Activated CD4-positive, alpha-beta T cell treated with anti-CD3 and anti-CD28 coated beads for 4 hours (primary cell): Measurements from ENCODE around the gene GTSE1.
"Not testable (repeated sequence)": the region's sequence is repeated elsewhere in the genome, so short reads cannot be mapped to it uniquely, and the experiment has no call there.

Experiments used
- DNase-seq, 2 donors: peaks; one replicate each; pipeline ENCODE4 v3.0.0-alpha.2; 2020

The GTSE1 gene

DNA sequence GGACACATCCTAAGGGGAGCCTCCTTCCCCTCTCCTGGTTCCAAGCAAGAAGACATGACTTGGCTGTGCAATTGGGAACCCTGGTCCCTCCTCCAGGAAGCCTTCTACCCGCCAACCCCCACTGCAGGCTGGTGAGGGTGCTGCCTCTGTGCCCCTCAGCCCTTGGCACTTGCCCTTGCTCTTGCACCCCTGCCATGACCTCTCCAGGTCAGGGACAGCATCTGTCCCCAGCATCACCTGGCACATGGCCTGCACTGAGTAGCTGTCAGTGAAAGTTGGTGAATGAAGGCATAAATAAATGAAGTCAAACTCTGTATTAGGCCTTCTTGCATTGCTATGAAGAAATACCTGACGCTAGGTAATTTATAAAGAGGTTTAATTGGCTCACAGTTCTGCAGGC, 1.9 kb upstream of the GTSE1 start:
- DNase-seq: no peak

DNA sequence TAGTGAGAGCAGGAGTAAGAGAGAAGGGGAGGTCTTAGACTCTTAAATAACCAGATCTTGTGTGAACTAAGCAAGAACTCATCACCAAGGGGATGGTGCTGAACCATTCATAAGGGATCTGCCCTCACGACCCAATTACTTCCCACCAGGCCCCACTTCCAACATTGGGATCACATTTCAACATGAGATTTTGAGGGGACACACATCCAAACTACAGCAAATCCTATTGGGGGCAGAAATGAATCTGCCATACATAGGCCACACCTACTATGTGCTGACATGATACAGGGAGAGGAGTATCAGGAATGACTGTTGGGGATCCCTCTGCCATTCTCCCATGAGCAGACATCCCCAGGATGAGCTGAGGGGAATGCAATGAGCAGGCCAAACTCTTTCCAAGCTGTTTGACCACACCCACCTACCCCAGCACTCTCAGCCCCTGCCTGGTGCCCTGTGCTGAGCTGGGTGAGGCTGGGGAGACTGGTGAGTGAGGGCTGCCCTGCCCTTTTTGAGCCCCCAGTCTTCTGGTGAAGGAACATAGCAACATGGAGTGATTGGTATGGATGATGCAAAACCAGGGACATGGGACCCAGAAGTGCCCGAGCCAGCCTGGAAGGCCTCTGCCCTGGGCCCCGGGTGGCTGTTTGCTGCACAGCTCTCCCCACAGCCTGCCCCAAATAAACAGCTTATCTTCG, 1.2 kb upstream of the GTSE1 start:
- no peak for DNase-seq

DNA sequence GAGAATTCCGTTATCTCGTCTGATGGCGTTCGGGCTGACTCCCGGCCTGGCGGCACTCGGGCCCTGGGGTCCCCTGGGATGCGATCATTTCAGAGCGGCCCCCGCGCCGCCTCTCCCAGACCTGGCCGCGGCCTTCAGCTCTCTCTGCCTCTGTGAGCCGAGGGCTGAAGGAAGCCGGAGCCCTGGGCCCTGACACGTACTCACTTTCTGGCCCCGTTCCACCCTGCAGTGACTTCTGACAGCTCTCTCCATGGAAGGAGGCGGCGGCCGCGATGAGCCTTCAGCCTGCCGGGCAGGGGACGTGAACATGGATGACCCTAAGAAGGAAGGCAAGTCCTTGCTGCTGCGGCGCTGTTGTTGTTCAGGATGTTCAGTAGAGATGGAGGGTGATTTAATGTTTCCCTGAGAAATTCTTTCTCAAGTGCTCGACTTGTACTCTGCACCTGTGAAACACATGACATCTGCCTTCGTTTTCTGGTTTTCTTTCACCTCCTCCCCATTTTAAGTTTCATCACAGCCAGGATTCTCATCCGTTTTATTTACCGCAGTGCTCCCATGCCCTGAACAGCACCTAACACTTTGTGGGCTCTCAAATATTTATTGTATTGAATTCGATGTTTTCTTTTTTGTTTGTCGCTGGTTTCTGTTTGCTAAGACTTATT, 612 bp downstream of the GTSE1 start:
- no peak for DNase-seq

DNA sequence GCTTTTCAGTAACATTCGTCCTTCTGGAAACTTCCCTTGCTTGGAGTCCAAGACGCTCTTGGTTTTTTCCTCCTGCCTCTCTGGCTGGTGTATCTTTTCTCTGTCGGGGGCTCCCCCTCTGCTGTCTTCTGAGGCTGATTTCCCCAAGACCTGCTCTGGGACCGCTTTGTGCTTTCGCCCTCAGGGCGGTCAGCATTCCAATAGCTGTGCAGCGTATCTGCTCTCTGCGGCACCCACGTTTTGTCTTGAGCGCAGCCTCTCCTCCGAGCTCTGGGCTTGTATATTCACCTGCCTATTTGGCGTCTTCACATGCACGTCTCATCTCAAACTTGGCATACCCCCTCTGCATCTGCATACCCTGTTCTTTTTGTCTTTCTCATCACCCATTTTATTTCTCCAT, 2.4 kb downstream of the GTSE1 start:
- no peak for DNase-seq

DNA sequence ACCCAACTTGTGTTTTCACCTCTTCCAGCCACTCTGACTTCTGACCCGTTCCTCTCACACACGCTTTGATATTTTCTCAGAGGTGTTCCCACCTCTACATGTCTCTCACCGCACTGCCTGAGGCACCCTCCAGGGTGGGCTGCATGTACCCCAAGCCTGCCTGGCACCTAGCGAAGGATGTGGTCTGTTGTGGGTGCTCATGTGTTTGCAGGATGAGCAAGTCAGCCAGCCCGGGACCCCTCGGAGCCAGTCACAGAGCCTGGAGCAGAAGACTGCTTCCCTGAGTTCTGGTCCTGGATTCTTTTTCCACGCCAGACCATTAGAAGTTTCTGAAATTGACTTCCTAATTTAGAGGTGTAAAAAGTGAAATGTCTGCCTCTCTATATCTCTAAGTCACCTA, 3.8 kb downstream of the GTSE1 start:
- no peak for DNase-seq

DNA sequence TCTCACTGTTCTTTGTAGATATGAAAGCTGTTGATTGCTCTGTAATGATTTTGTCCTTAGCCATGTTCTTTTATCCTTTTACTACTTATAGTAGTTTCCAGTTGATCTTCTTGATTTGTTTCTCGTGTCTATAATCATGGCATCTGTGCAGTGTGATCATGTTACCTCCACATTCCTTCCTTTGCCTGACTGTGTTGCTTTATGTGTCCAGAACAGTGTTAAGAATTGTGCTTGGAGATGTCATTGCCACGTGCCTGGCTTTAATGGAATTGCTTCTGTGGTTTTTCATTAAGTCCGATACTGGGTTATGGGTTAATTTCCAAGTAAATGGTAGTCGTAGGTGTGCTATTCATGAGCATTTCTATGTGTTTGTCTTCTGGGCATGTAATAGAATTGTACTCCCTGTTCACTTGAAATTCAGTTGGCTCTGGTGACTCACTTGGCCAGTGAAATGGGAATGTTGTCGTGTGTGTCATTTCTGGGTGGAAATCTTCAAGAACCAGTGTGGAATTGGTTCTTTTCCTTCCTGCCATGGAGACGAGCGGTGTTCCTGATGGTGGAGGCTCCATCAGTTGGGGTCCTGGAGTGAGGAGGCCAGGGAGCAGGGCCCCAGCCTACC, 6.8 kb downstream of the GTSE1 start:
- no peak for DNase-seq

DNA sequence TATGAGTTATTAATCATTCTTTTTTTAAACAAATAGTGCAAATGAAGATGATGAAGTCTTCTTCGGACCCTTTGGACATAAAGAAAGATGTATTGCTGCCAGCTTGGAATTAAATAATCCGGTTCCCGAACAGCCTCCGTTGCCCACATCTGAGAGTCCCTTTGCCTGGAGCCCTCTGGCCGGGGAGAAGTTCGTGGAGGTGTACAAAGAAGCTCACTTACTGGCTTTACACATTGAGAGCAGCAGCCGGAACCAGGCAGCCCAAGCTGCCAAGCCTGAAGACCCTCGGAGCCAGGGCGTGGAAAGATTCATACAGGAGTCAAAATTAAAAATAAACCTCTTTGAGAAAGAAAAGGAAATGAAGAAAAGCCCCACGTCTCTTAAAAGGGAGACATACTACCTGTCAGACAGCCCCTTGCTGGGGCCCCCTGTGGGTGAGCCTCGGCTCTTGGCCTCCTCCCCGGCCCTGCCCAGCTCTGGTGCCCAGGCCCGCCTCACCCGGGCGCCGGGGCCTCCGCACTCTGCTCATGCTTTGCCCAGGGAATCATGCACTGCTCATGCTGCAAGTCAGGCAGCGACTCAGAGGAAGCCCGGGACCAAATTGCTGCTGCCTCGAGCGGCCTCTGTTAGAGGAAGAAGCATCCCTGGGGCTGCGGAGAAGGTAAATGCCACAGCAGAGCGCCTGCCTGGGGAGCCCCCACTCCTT, 11.8 kb downstream of the GTSE1 start:
- no peak for DNase-seq

DNA sequence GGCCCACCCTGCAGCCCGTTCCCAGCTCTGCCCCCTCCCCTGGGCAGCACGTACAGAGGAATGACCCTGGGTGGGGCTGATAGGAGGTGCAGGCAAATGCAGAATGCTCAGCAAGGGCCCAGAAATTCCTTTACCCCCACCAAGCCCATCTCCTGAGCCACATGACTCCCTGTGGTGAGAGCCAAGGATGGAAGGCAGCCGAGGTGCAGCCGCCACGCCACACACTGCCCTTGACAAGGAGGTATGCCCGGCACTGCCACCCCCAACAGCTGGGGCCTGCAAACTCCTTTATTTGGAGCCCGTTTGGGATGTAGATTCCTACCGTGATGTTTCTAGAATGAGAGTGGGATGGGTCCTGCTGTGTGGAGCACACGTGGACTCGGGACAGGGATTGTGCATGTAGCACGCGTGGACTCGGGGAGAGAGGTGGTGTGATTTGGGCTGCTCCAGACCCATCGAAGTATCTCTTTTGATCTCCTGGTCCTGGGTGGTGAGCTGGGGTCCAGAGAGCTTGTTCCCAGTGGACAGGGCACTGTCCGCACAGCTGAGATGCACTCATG, 12.9 kb downstream of the GTSE1 start:
- no peak for DNase-seq

DNA sequence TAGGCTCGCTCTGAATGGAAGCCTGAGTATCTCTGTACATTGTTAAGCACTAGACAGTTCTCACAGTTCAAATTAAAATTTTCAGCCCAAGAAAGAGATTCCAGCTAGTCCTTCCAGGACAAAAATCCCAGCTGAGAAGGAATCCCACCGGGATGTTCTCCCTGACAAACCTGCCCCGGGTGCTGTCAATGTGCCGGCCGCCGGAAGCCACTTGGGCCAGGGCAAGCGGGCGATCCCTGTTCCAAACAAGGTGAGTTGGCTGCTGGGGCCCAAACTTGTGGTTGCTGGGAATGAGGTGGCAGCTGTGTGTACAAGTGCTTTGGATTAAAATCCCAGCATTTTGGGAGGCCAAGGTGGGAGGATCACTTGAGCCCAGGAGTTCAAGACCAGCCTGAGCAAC, 15.4 kb downstream of the GTSE1 start:
- DNase-seq: no peak

DNA sequence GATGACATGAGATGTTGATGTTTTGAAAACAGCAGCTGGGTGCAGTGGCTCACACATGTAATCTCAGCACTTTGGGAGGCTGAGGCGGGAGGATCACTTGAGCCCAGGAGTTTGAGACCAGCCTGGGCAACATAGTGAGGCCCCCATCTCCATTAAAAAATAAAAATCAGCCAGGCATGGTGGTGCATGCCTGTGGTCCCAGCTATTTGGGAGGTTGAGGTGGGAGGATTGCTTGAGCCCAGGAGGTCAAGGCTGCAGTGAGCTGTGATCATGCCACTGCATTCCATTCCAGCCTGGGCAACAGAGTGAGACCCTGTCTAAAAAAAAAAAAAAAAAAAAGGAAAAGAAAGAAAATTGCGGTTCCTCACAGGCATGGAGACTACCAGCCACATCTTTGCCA, 16.2 kb downstream of the GTSE1 start:
- not testable (repeated sequence) for DNase-seq

DNA sequence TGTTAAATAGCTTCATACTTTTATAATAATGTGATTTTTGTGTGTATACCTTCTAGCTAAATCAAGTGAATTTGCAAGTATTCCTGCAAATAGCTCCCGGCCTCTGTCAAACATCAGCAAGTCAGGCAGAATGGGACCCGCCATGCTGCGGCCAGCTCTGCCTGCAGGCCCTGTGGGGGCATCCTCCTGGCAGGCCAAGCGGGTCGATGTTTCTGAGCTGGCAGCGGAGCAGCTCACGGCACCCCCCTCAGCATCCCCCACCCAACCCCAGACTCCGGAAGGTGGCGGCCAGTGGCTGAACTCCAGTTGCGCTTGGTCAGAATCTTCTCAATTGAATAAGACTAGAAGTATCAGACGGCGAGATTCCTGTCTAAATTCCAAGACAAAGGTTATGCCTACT, 19.3 kb downstream of the GTSE1 start:
- no peak for DNase-seq

DNA sequence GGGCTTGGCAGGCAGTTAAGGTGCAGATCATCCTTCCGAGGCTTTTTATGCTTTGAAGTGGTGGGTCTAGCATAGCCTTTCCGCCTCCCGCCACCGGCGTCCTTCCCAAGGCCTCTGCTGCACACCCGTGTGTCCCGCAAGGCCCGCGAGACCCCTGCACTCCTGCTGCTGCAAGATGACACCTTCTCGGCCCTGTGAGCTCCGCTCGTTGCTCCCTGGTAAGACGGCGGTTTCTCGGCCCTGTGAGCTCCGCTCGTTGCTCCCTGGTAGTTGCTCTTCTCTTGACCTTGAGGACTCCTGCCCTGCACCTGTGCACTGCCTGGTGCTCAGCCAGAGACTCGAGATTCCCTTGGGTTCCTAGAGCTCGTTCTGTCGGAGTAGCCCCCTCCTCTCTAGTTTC, 21.0 kb downstream of the GTSE1 start:
- no peak for DNase-seq

DNA sequence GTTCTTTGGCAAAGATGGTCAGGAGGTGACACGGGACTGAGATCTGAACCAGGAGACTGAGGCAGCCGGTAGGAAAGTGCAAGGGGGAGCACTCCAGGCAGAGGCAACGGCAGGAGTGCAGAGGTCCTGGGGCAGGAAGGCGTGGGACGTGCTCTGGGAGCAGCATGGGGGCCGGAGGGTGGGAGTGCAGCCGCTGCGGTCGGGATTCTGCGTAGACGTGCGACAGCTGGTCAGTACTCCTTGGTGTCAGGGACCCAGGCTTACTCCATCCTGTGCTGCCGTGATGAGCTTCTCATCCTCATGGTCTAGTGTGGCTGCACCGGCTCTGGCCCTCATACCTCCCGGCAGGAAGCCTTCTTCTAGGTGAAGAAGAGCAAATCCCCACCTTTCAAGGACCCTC, 21.9 kb downstream of the GTSE1 start:
- DNase-seq: no peak

DNA sequence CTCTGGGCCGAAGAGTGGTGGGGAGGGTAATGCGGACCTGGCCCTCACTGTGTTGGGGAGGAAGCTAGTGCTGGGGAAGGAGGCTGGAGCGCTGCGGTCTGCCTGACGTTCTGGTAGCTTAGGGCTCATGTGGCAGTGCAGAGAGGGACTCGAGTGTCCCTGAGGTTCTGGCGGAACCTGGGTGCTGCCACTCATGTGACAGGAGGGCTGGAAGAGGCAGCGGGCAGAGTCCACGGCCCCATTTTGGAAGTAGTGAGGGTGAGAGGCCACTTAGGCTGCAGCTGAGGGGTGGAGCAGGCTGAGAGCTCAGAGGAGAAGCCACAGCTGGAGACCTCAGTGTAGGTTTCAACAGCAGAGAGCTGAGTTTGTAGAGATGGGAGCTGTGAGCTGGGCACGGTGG, 22.6 kb downstream of the GTSE1 start:
- no peak for DNase-seq

DNA sequence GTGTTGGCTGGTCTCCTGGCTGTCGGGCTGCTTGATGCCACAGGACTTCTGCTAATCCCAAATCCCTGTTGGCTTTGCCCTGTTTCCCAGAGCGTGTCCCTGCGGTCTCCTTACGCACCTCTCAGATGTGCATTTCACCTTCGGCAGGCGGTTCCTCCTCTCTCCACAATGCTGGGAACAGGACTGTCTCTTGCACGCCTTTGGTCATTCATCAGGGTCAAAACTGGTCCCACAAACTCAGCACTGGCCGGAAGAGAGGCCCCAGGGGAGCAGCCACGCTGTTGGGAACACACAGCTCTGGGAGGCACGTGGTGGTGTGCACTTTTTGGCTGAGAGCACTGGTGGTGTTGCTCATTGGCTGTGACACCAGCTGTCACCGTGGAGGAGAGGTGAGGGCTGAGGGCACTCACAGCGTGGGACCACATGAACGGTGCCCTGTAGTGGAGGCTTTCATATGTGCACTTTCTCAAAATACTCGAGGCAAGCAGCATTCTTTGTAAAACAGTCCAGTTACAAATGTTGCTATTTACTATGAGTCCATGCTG, 23.6 kb downstream of the GTSE1 start:
- no peak for DNase-seq

DNA sequence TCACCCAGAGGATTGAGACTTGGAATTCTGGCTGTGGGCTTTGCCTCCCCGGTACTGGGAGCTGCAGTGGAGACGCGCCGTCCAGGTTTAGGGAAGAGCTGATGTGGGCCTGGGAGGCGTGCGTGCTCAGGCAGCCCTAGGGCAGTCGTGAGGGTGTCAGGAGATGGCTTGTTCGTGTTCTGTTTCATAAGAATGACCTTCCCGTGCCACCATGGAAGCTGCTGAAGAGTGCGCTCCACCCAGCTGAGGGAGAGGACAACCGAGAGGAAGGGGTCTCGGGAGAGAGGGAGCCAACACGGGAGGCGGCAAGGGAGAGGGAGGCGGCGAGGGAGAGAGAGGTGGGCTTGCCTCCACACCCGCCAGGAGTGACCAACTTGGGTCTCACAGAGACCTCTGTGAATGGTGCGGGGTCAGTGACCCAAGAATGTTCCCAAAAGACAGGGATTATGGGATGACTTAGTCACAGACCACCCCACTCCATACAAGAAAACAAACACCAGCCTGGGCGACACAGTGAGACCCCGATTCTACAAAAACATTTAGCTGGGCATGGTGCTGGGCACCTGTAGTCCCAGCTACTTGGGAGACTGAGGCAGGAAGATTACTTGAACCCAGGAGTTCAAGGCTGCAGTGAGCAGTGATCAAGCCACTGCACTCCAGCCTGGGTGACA, 24.2 kb downstream of the GTSE1 start:
- DNase-seq: no peak

DNA sequence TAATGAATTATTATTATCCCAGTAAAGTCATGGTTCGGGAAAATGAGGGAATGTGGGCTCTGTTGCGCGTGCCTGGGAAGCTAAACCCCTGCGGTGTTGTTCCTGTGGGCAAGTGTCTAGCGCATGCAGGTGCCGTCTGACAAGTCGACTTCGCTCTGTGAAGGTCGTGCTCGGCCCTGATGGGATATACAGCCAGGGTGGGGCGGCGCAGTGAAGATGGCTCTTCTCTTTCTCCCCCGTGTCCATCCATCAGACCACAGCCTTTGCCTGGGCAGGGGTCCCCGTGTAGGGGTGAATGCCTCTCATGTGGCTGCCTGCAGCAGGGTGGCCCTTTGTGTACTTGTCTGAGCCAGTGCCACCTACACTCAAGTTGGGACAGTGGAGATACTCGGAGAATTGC, 26.0 kb downstream of the GTSE1 start:
- DNase-seq: no peak

DNA sequence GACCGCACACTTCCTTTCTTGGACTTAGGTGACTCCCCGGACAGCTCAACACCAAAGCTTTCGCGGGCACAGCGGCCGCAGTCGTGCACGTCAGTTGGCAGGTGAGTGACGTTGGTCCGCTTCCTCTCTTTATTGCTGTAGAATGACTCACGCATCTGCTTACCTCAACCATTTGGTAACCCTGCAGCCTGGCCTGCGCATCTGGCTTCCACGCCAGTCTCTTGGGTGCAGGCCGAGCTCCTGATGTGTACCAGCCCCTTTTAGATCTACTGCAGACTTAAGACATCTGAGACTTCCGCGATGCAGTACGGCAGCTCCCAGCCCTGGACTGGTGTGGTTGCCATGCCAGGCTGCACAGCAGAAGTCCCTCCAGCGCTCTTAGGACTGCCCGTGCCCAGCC, 26.5 kb downstream of the GTSE1 start:
- DNase-seq: no peak

DNA sequence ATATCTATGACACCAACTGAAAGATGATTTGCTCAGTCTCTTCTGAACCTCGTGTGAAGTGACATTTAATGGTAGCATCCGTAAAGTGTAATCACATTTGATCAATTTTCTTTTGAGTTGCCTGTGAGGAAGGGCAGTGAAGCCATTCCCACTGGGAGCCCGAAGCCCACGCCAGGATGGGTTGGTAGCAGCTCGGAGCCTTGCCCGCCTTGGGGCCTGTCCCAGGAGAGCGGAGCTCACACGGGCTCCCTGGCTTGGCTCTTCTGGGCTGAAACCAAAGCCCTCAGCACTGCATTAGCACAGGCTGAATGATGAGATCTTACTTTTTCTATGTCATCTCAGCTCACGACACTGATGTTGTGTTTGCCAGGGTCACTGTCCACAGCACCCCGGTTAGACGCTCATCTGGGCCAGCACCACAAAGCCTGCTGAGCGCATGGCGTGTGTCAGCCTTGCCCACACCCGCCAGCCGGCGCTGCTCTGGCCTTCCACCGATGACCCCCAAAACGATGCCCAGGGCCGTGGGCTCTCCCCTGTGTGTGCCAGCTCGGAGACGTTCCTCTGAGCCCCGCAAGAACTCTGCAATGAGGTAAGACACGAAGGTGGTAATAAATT, 29.5 kb downstream of the GTSE1 start:
- no peak for DNase-seq

DNA sequence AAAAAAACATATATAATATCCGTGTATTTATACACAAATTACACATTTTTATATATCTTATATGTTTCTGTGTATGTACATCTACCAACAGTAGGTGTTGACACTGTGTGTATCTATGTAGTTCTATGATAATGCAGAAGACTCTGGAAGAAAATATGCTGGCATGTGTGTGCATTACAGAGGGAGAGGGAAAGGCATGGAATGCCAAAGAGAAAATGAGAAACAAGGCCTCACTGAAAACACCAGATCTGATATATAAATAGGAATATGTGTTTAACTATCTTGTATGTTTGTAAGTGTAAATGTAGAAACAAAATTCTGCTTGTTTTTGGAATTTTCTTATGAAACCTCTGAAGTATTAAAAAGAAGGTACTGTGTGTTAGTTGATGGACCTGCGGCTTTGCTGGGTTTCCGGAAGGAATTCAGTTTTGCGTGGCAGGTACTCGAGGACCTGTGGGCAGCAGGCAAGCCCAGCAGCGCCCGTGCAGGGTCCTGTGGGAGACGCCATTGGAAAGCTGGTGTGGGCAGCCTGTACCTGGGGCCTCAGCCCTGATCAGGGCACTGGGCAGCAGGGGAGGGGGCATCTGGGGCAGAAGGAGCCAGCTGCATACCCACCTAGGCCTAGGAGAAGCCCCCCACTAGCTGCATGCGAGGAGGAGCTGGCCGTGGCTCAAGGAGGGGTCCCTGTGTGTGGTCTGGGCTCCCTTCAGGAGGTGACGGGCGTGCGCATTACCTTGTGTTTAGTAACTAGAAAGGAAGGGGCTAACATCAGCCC, 31.2 kb downstream of the GTSE1 start:
- no peak for DNase-seq

DNA sequence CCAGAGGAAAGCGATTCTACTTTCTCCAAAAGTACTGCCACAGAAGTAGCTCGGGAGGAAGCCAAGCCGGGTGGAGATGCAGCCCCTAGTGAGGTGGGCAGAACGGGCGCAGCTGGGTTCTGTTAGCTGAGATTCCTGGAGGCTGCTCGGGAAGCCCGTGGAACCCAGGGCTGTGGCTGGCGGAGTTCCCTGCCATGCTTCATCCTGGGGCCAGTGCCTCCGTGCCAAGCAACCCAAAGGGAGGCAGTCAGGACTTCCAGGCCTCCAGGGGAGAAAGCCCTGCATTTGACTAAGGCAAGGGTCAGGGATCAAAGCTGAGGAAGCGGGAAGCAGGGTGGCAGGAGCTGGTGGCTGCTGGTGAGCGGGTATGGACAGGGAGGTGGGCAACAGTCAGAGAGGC, 32.1 kb downstream of the GTSE1 start:
- DNase-seq: no peak
